MCF 10A (cell line): ENCODE data around the gene KRTAP12-3. TPM values are rescaled to one million over a fixed set of nuclear protein-coding genes. Genes with fewer than 3 reads are reported as not detected.

Source experiments
- BruUV-seq: library from RNA; stranded (reverse); fragments of 400-500 nt; replicated peaks from 2 replicates; lab custom pipeline; 2021; lab: Mats Ljungman, UMichigan
- CTCF ChIA-PET: fragments of 300-600 bp; sonication (Branson Sonifier 250); formaldehyde crosslinking; extraction: SDS; loops from one replicate; lab custom pipeline; 2021; ENCODE audit warnings: antibody characterized with exemption, inconsistent platforms; lab: Yijun Ruan, JAX
- POLR2A ChIA-PET: fragments of 300-600, 350-650 bp; sonication (Branson Sonifier 250); formaldehyde crosslinking; extraction: SDS; loops from one replicate; lab custom pipeline; 2020; ENCODE audit warnings: antibody characterized with exemption, inconsistent platforms; lab: Yijun Ruan, JAX
- DNase-seq: peaks from one replicate; pipeline ENCODE4 v3.0.0-alpha.2; 2018; ENCODE audit not compliant: unreplicated experiment
- H3K27ac Mint-ChIP-seq: one replicate; pipeline ENCODE4 v1.8.0; 2022; ENCODE audit warnings: mild to moderate bottlenecking, low read depth, mixed read lengths; ENCODE audit not compliant: unreplicated experiment
- H3K27me3 Mint-ChIP-seq: one replicate; pipeline ENCODE4 v1.8.0; 2022; ENCODE audit warnings: mixed read lengths; ENCODE audit not compliant: insufficient read depth, unreplicated experiment
- H3K36me3 Mint-ChIP-seq: one replicate; pipeline ENCODE4 v1.8.0; 2022; ENCODE audit warnings: mild to moderate bottlenecking, moderate library complexity, mixed read lengths; ENCODE audit not compliant: insufficient read depth, unreplicated experiment
- H3K4me1 Mint-ChIP-seq: one replicate; pipeline ENCODE4 v1.8.0; 2022; ENCODE audit warnings: mixed read lengths; ENCODE audit not compliant: insufficient read depth, unreplicated experiment
- H3K4me3 Mint-ChIP-seq: one replicate; pipeline ENCODE4 v1.8.0; 2022; ENCODE audit warnings: mild to moderate bottlenecking, moderate library complexity, mixed read lengths; ENCODE audit not compliant: unreplicated experiment
- H3K9me3 Mint-ChIP-seq: one replicate; pipeline ENCODE4 v1.8.0; 2022; ENCODE audit warnings: mixed read lengths; ENCODE audit not compliant: unreplicated experiment
- CTCF ChIP-seq: fragments of 200-600 bp; IDR thresholded peaks from one replicate; pipeline ENCODE4 v1.8.0; 2022; ENCODE audit warnings: antibody characterized with exemption, mild to moderate bottlenecking; ENCODE audit not compliant: unreplicated experiment
- intact Hi-C: fragments of 100-400 bp; cut with micrococcal nuclease; formaldehyde crosslinking; loops from 2 replicates; pipeline ENCODE4 v1.14.1; 2022
- total RNA-seq: library from RNA; stranded (reverse); gene quantifications from 2 replicates; pipeline ENCODE4 v1.2.3, GENCODE V29; 2022

Gene KRTAP12-3
- total RNA-seq, 1 experiment from 2014 or later, result not detected

- CTCF ChIA-PET, result no interaction called here
- Mint-ChIP-seq H3K27me3 (peaks cover 71% of the 10 kb centered on the region), H3K4me1 (peaks cover 8% of the 10 kb centered on the region), H3K27ac (no peak overlapping the region), H3K9me3 (peaks cover 23% of the 10 kb centered on the region), H3K36me3 (no peaks in the 10 kb centered on the region), H3K4me3 (no peak overlapping the region)
- no peak for DNase-seq
- intact Hi-C loops, result no loop called here
- TF ChIP-seq CTCF, result no peak
- POLR2A ChIA-PET, result no interaction called here
- no TSS peak for BruUV-seq
These were observed 42.8 kb upstream of the KRTAP12-3 start for GRCh38 chr21:44614961-44615391.

DNA sequence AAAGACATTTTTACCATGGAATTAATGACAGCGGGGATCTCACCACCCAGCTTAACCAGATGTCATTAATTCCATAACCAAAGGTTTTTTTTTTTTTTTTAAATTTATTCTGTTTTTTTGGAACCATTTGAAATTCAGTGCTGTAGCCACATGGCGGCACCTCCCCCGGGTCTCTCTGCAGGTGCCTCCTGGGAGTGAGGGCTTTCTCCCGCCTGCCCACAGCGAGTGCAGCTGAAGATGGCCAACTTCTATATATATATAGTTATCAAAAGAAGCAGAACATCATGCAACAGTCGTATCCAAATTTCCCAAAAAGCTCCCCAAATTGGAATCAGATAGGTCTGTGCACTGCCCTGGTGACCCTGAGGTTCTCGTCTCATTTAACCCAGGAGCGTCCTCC lies 42.3 kb upstream of the KRTAP12-3 start:
- no peak for DNase-seq
- no TSS peak for BruUV-seq
- TF ChIP-seq CTCF, result no peak
- Mint-ChIP-seq H3K4me3 (no peak overlapping the region), H3K27me3 (peaks cover 73% of the 10 kb centered on the region), H3K4me1 (peaks cover 8% of the 10 kb centered on the region), H3K36me3 (no peaks in the 10 kb centered on the region), H3K9me3 (peaks cover 26% of the 10 kb centered on the region), H3K27ac (no peak overlapping the region)
- ChIA-PET CTCF (no interaction called here), POLR2A (no interaction called here)
- intact Hi-C loops, result no loop called here

DNA sequence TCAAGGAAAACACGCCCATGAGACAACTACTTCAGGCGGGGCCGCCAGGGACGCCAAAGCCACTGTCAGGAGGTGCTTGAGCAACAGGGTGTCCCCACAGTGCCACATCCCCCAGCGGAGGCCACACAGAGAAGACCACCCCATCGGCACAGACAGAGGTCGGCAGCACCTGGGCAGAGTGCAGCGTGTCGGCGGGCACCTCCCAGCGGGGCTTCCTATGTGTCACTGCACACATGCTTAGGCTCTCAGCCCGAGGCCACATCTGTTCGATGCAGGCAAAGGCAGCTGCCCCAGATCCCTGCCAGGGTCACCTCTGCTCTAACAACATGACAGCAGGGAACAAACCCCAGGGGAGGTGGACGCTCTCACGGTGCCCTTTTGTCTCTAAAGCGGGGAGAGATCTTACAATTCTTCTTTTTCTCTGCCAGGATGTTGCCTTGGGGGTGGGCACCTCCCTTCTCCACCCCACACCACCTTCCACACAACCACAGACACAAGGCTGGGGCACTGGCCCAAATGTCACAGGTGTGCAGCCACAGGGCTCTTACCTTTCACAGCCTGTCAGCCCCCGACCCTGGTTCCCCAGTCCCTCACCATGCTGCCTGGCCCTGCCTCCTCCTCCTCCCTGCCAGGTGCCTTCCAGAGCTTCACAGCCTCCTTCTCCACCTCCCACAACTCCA lies 41.7 kb upstream of the KRTAP12-3 start:
- CTCF ChIA-PET, result no interaction called here
- H3K27me3 Mint-ChIP-seq, result peaks cover 73% of the 10 kb centered on the region
- TF ChIP-seq CTCF, result no peak
- H3K36me3 Mint-ChIP-seq, result no peaks in the 10 kb centered on the region
- POLR2A ChIA-PET, result interaction anchor here (0.7 kb wide), 1 partner anchor 9 kb away, joined by 3 read pairs; no protein-coding TSS in a partner anchor
- no TSS peak for BruUV-seq
- no peak overlapping the region for H3K27ac Mint-ChIP-seq
- no peak overlapping the region for H3K4me3 Mint-ChIP-seq
- intact Hi-C loops, result no loop called here
- H3K4me1 Mint-ChIP-seq, result peaks cover 8% of the 10 kb centered on the region
- H3K9me3 Mint-ChIP-seq, result peaks cover 31% of the 10 kb centered on the region
- DNase-seq, result no peak

GRCh38 chr21:44616591-44616926 lies 41.2 kb upstream of the KRTAP12-3 start:
- POLR2A ChIA-PET, result interaction anchor here (0.7 kb wide), 1 partner anchor 9 kb away, joined by 3 read pairs; no protein-coding TSS in a partner anchor
- no peak for TF ChIP-seq CTCF
- DNase-seq, result peak; percentile 24
- Mint-ChIP-seq H3K27ac (no peak overlapping the region), H3K4me3 (no peak overlapping the region), H3K36me3 (no peaks in the 10 kb centered on the region), H3K9me3 (peaks cover 31% of the 10 kb centered on the region), H3K4me1 (peaks cover 8% of the 10 kb centered on the region), H3K27me3 (peaks cover 73% of the 10 kb centered on the region)
- CTCF ChIA-PET, result no interaction called here
- no TSS peak for BruUV-seq
- intact Hi-C loops, result no loop called here
